Duodenal mucosa (tissue), 2 donors: Measurements from ENCODE around the gene ANKS1B.
"Not testable (repeated sequence)": the region's sequence is repeated elsewhere in the genome, so short reads cannot be mapped to it uniquely, and the experiment has no call there.

Experiments used
- H3K27ac ChIP-seq: one replicate; pipeline ENCODE4 v1.7.0; 2013; ENCODE audit warnings: low read depth, low read length
- H3K27me3 ChIP-seq, 2 donors: one replicate each; pipeline ENCODE4 v1.7.0; 2013; ENCODE audit warnings: low read length in 2 of 2, control low read depth in 1 of 2; ENCODE audit not compliant: insufficient read depth in 2 of 2, control insufficient read depth in 1 of 2
- H3K36me3 ChIP-seq, 2 donors: one replicate each; pipeline ENCODE4 v1.7.0; 2013; ENCODE audit warnings: low read length in 2 of 2, control low read depth in 1 of 2; ENCODE audit not compliant: insufficient read depth in 2 of 2, control insufficient read depth in 1 of 2
- H3K4me1 ChIP-seq, 2 donors: one replicate each; pipeline ENCODE4 v1.7.0; 2013; ENCODE audit warnings: low read length in 2 of 2, control low read depth in 1 of 2; ENCODE audit not compliant: insufficient read depth in 2 of 2, control insufficient read depth in 1 of 2
- H3K4me3 ChIP-seq, 2 donors: one replicate each; pipeline ENCODE4 v1.7.0; 2013; ENCODE audit warnings: low read length in 2 of 2, low read depth in 1 of 2
- H3K9ac ChIP-seq, 2 donors: one replicate each; pipeline ENCODE4 v1.7.0; 2013; ENCODE audit warnings: low read length in 2 of 2, low read depth in 1 of 2
- H3K9me3 ChIP-seq, 2 donors: one replicate each; pipeline ENCODE4 v1.7.0; 2013; ENCODE audit warnings: low read length in 2 of 2, control low read depth in 1 of 2; ENCODE audit not compliant: control insufficient read depth in 1 of 2

Gene ANKS1B

GRCh38 chr12:99686142-99686541, 298.6 kb downstream of the ANKS1B start:
- Histone ChIP-seq H3K4me3 (no peak overlapping the region), H3K36me3 (no peaks in the 10 kb centered on the region), H3K27ac (no peak overlapping the region), H3K4me1 (no peaks in the 10 kb centered on the region), H3K27me3 (no peaks in the 10 kb centered on the region), H3K9ac (no peak overlapping the region), H3K9me3 (peaks cover 2 to 9% of the 10 kb centered on the region in 2 donors)

- Histone ChIP-seq H3K4me3 (no peak overlapping the region), H3K4me1 (no peaks in the 10 kb centered on the region), H3K27me3 (no peaks in the 10 kb centered on the region), H3K27ac (no peak overlapping the region), H3K9me3 (peaks cover 0 to 8% of the 10 kb centered on the region in 2 donors), H3K9ac (no peak overlapping the region), H3K36me3 (no peaks in the 10 kb centered on the region)
These were observed 304.5 kb downstream of the ANKS1B start for GRCh38 chr12:99680276-99680675.

- H3K9ac ChIP-seq, result no peak overlapping the region
- H3K27ac ChIP-seq, result no peak overlapping the region
- H3K9me3 ChIP-seq, result no peaks in the 10 kb centered on the region
- H3K4me3 ChIP-seq, result no peak overlapping the region
- no peaks in the 10 kb centered on the region for H3K4me1 ChIP-seq
- no peaks in the 10 kb centered on the region for H3K27me3 ChIP-seq
- H3K36me3 ChIP-seq, result no peaks in the 10 kb centered on the region
These were observed 314.1 kb downstream of the ANKS1B start for GRCh38 chr12:99670635-99671034.

- H3K9me3 ChIP-seq, result no peaks in the 10 kb centered on the region
- H3K4me3 ChIP-seq, result no peak overlapping the region
- H3K27ac ChIP-seq, result no peak overlapping the region
- no peaks in the 10 kb centered on the region for H3K36me3 ChIP-seq
- H3K27me3 ChIP-seq, result no peaks in the 10 kb centered on the region
- no peaks in the 10 kb centered on the region for H3K4me1 ChIP-seq
- H3K9ac ChIP-seq, result no peak overlapping the region
These were observed 325.9 kb downstream of the ANKS1B start for GRCh38 chr12:99658671-99659349.

- H3K27me3 ChIP-seq, result no peaks in the 10 kb centered on the region
- no peak overlapping the region for H3K4me3 ChIP-seq
- H3K9me3 ChIP-seq, result no peaks in the 10 kb centered on the region
- H3K36me3 ChIP-seq, result no peaks in the 10 kb centered on the region
- H3K4me1 ChIP-seq, result no peaks in the 10 kb centered on the region
- no peak overlapping the region for H3K9ac ChIP-seq
- H3K27ac ChIP-seq, result no peak overlapping the region
These were observed 335.2 kb downstream of the ANKS1B start for GRCh38 chr12:99649551-99649950.

GRCh38 chr12:99648183-99648582, 336.6 kb downstream of the ANKS1B start:
- H3K27ac ChIP-seq, result no peak overlapping the region
- H3K27me3 ChIP-seq, result no peaks in the 10 kb centered on the region
- H3K36me3 ChIP-seq, result no peaks in the 10 kb centered on the region
- H3K4me1 ChIP-seq, result no peaks in the 10 kb centered on the region
- no peak overlapping the region for H3K9ac ChIP-seq
- no peak overlapping the region for H3K4me3 ChIP-seq
- H3K9me3 ChIP-seq, result no peaks in the 10 kb centered on the region

GRCh38 chr12:99647453-99647852, 337.3 kb downstream of the ANKS1B start, which contains the start of gene GARIN6:
TSS of gene GARIN6 (plus strand) at chr12:99647753. CDS start at chr12:99648175, 422 bp downstream.
- Histone ChIP-seq H3K4me1 (no peaks in the 10 kb centered on the region), H3K36me3 (no peaks in the 10 kb centered on the region), H3K4me3 (no peak within 1 kb of the TSS), H3K27me3 (no peaks in the 10 kb centered on the region), H3K9ac (no peak within 1 kb of the TSS), H3K27ac (no peak within 1 kb of the TSS), H3K9me3 (no peaks in the 10 kb centered on the region)

GRCh38 chr12:99644629-99645028, 340.1 kb downstream of the ANKS1B start:
- Histone ChIP-seq H3K4me1 (no peaks in the 10 kb centered on the region), H3K27me3 (no peaks in the 10 kb centered on the region), H3K36me3 (no peaks in the 10 kb centered on the region), H3K9me3 (no peaks in the 10 kb centered on the region), H3K4me3 (no peak overlapping the region), H3K27ac (no peak overlapping the region), H3K9ac (no peak overlapping the region)

GRCh38 chr12:99627459-99627858, 357.3 kb downstream of the ANKS1B start:
- Histone ChIP-seq H3K4me1 (no peaks in the 10 kb centered on the region), H3K9me3 (no peaks in the 10 kb centered on the region), H3K27ac (no peak overlapping the region), H3K4me3 (no peak overlapping the region), H3K27me3 (no peaks in the 10 kb centered on the region), H3K9ac (no peak overlapping the region), H3K36me3 (no peaks in the 10 kb centered on the region)

- not testable (repeated sequence) for H3K4me1 ChIP-seq, H3K9ac ChIP-seq, H3K4me3 ChIP-seq, H3K9me3 ChIP-seq, H3K27me3 ChIP-seq, H3K27ac ChIP-seq, H3K36me3 ChIP-seq
These were observed 360.1 kb downstream of the ANKS1B start for GRCh38 chr12:99624591-99624990.

- no peaks in the 10 kb centered on the region for H3K27me3 ChIP-seq
- H3K9ac ChIP-seq, result no peak overlapping the region
- H3K9me3 ChIP-seq, result peaks cover 0 to 5% of the 10 kb centered on the region in 2 donors
- no peaks in the 10 kb centered on the region for H3K4me1 ChIP-seq
- no peaks in the 10 kb centered on the region for H3K36me3 ChIP-seq
- H3K27ac ChIP-seq, result no peak overlapping the region
- H3K4me3 ChIP-seq, result no peak overlapping the region
These were observed 364.6 kb downstream of the ANKS1B start for GRCh38 chr12:99620159-99620479.
